Jurkat, Clone E6-1 (cell line): Measurements from ENCODE around the gene NHERF2.
A peak's percentile ranks its signal among the peaks of the same experiment; 100 is the strongest.

ENCODE experiments used
- DNase-seq: peaks from one replicate; pipeline ENCODE4 v3.0.0-alpha.2; 2011; ENCODE audit warnings: low read depth, low spot score
- H3K4me3 ChIP-seq: 2 replicates; pipeline ENCODE4 v1.5.1; 2011; ENCODE audit warnings: mild to moderate bottlenecking, low read length, control low read depth, moderate library complexity

The NHERF2 gene

GRCh38 chr16:2036200-2036966, 9.7 kb downstream of the NHERF2 start:
- H3K4me3 ChIP-seq = no peak overlapping the region
- DNase-seq = no peak

- no peak for DNase-seq
- H3K4me3 ChIP-seq = no peak overlapping the region
Observed at GRCh38 chr16:2037115-2037514, 10.4 kb downstream of the NHERF2 start.

GRCh38 chr16:2037647-2038381, 11.1 kb downstream of the NHERF2 start:
- H3K4me3 ChIP-seq = no peak overlapping the region
- DNase-seq = no peak

GRCh38 chr16:2038382-2039231, 11.9 kb downstream of the NHERF2 start:
- H3K4me3 ChIP-seq = no peak overlapping the region
- no peak for DNase-seq

GRCh38 chr16:2039274-2040031, 12.8 kb downstream of the NHERF2 start:
- DNase-seq = no peak
- H3K4me3 ChIP-seq = no peak overlapping the region

- H3K4me3 ChIP-seq = no peak overlapping the region
- no peak for DNase-seq
Observed at GRCh38 chr16:2040041-2040786, 13.5 kb downstream of the NHERF2 start.

GRCh38 chr16:2040787-2041522, 14.3 kb downstream of the NHERF2 start:
- no peak for DNase-seq
- H3K4me3 ChIP-seq = no peak overlapping the region

GRCh38 chr16:2042171-2042985, 15.7 kb downstream of the NHERF2 start:
- no peak overlapping the region for H3K4me3 ChIP-seq
- DNase-seq = no peak

- no peak for DNase-seq
- H3K4me3 ChIP-seq = no peak overlapping the region
Observed at GRCh38 chr16:2042986-2043666, 16.4 kb downstream of the NHERF2 start.

- H3K4me3 ChIP-seq = no peak overlapping the region
- no peak for DNase-seq
Observed at GRCh38 chr16:2043667-2044451, 17.2 kb downstream of the NHERF2 start.

GRCh38 chr16:2044541-2044940, 17.8 kb downstream of the NHERF2 start:
- H3K4me3 ChIP-seq = no peak overlapping the region
- DNase-seq = no peak

GRCh38 chr16:2045965-2046892, 19.5 kb downstream of the NHERF2 start:
- DNase-seq = no peak
- H3K4me3 ChIP-seq = peak overlapping the region; percentile 86; the same call in 1 of the 2 replicates

- H3K4me3 ChIP-seq = peak overlapping the region; percentile 86
- no peak for DNase-seq
Observed at GRCh38 chr16:2046893-2047329, 20.2 kb downstream of the NHERF2 start.

GRCh38 chr16:2047330-2048115, 20.8 kb downstream of the NHERF2 start, which contains the start of the genes NTHL1 and TSC2:
Gene NTHL1, minus strand, starts transcription at chr16:2047834. Its CDS starts 11 bp downstream, at chr16:2047823.
Gene TSC2, plus strand, starts transcription at chr16:2047985. Its CDS starts 631 bp downstream, at chr16:2048616.
- DNase-seq = peak; percentile 88
- H3K4me3 ChIP-seq = peak within 1 kb of the TSS; percentile 86
